ENCODE results near the gene TMPRSS6. TPM values are rescaled to one million over a fixed set of nuclear protein-coding genes. Genes with fewer than 3 reads are reported as not detected.
A peak's percentile ranks its signal among the peaks of the same experiment; 100 is the strongest.

TMPRSS6 gene
- total and polyA plus RNA-seq, 2 of the 13 experiments (the other 11 are each of a cell fraction or from before 2014, with no cell fraction given), result 4.2 to 4.8 TPM

- TF ChIP-seq GPN1 (CRISPR knock-in tag; IDR thresholded peaks at IDR 0.05; ENCODE audit: borderline replicate concordance) (no peak), MIXL1 (CRISPR knock-in tag; IDR thresholded peaks at IDR 0.05) (peak; percentile 88), CREBL2 (CRISPR knock-in tag; IDR thresholded peaks at IDR 0.05; ENCODE audit: borderline replicate concordance) (no peak), FOXO1 (CRISPR knock-in tag; IDR thresholded peaks at IDR 0.05) (peak; percentile 99), RFXAP (CRISPR knock-in tag; IDR thresholded peaks at IDR 0.05; ENCODE audit: borderline replicate concordance) (peak; percentile 86), RARG (CRISPR knock-in tag; IDR thresholded peaks at IDR 0.05; ENCODE audit: low read depth) (no peak), HMG20A (CRISPR knock-in tag; IDR thresholded peaks at IDR 0.05; ENCODE audit: borderline replicate concordance) (peak; percentile 92), HNRNPLL (IDR thresholded peaks at IDR 0.05; ENCODE audit: low read depth, low read length, poor library complexity, severe bottlenecking) (no peak), IRF1 (CRISPR knock-in tag; IDR thresholded peaks at IDR 0.05; ENCODE audit: low read depth) (no peak), TAF1 (CRISPR knock-in tag; IDR thresholded peaks at IDR 0.05) (peak; percentile 75), RFX5 (IDR thresholded peaks at IDR 0.05; ENCODE audit: low read depth, low read length) (no peak), SP1 (IDR thresholded peaks at IDR 0.05) (no peak), SP1 (CRISPR knock-in tag; IDR thresholded peaks at IDR 0.05) (peak; percentile 50), CERS6 (CRISPR knock-in tag; IDR thresholded peaks at IDR 0.05) (no peak), ELF3 (CRISPR knock-in tag; IDR thresholded peaks at IDR 0.05) (peak; percentile 100), KLF11 (CRISPR knock-in tag; IDR thresholded peaks at IDR 0.05) (peak; percentile 90), ZNF629 (CRISPR knock-in tag; conservative IDR thresholded peaks at IDR 0.05) (peak; percentile 100), HMGXB3 (CRISPR knock-in tag; IDR thresholded peaks at IDR 0.05; ENCODE audit: borderline replicate concordance) (peak; percentile 75; the same call in 1 of the 2 replicates), HNRNPK (IDR thresholded peaks at IDR 0.05; ENCODE audit: low read depth, low read length, poor library complexity, severe bottlenecking) (no peak), ETV6 (CRISPR knock-in tag; conservative IDR thresholded peaks at IDR 0.05) (peak; percentile 93), ZEB1 (IDR thresholded peaks at IDR 0.05; ENCODE audit: insufficient replicate concordance, low read depth) (peak; percentile 69), ATAD3A (CRISPR knock-in tag; IDR thresholded peaks at IDR 0.05) (no peak), PCBP1 (IDR thresholded peaks at IDR 0.05; ENCODE audit: borderline replicate concordance, low read depth, low read length) (no peak), ZKSCAN5 (CRISPR knock-in tag; IDR thresholded peaks at IDR 0.05) (no peak), PHF20 (CRISPR knock-in tag; IDR thresholded peaks at IDR 0.05) (peak; percentile 40; the same call in 1 of the 2 replicates), YEATS4 (CRISPR knock-in tag; IDR thresholded peaks at IDR 0.05; ENCODE audit: borderline replicate concordance) (peak; percentile 61)
Observed at GRCh38 chr22:37032535-37033460, 76.7 kb downstream of the TMPRSS6 start (continued).
